Kidney epithelial cell (primary cell): Measurements from ENCODE around the gene ERC2. TPM values are rescaled to one million over a fixed set of nuclear protein-coding genes. Genes with fewer than 3 reads are reported as not detected.

Source experiments
- DNase-seq: peaks from one replicate; pipeline ENCODE4 v3.0.0-alpha.2; 2010; ENCODE audit warnings: low read depth
- H3K27me3 ChIP-seq: 2 replicates; pipeline ENCODE4 v1.6.0; 2011; ENCODE audit warnings: low read length; ENCODE audit not compliant: control insufficient read depth, insufficient read depth
- H3K36me3 ChIP-seq: 2 replicates; pipeline ENCODE4 v1.5.1; 2011; ENCODE audit warnings: low read length; ENCODE audit not compliant: control insufficient read depth, insufficient read depth
- H3K4me3 ChIP-seq: 2 replicates; pipeline ENCODE4 v1.5.1; 2011; ENCODE audit warnings: low read depth, mild to moderate bottlenecking, control low read depth, low read length
- total RNA-seq: library from RNA; depleted of rRNA; stranded (reverse); fragments of >200 nt; gene quantifications from 2 replicates; pipeline ENCODE4 v1.2.3, GENCODE V29; 2015
- TF ChIP-seq, protein P1 (sequence below): IDR thresholded peaks from 2 replicates; pipeline ENCODE4 v1.5.1; 2011; ENCODE audit warnings: mild to moderate bottlenecking, moderate library complexity, low read length, control low read depth, inconsistent platforms; ENCODE audit not compliant: insufficient read depth, poor library complexity, severe bottlenecking

Gene ERC2
- total RNA-seq, 1 donor from 2014 or later = 17.0 TPM

DNA sequence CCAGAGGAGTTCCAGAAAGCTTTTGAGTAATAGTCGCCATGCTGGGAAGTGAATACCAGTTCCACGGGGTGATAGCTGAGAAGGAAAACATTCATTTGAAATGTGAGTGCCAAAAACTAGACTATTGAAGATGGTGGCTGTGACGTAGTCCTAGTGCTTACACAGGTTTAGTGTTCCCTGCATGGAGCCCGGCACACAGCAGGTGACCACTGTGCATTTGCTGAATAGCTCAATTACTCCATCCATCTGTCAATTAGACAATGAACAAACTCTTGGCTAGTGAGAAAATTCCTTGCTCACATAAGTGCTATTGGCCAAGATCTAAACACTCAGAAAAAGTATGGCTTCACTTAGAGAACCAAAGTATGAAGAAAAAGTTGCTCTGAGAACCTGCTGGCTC lies 533.0 kb downstream of the ERC2 start:
- TF ChIP-seq, protein P1, sequence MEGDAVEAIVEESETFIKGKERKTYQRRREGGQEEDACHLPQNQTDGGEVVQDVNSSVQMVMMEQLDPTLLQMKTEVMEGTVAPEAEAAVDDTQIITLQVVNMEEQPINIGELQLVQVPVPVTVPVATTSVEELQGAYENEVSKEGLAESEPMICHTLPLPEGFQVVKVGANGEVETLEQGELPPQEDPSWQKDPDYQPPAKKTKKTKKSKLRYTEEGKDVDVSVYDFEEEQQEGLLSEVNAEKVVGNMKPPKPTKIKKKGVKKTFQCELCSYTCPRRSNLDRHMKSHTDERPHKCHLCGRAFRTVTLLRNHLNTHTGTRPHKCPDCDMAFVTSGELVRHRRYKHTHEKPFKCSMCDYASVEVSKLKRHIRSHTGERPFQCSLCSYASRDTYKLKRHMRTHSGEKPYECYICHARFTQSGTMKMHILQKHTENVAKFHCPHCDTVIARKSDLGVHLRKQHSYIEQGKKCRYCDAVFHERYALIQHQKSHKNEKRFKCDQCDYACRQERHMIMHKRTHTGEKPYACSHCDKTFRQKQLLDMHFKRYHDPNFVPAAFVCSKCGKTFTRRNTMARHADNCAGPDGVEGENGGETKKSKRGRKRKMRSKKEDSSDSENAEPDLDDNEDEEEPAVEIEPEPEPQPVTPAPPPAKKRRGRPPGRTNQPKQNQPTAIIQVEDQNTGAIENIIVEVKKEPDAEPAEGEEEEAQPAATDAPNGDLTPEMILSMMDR = no peak
- Histone ChIP-seq H3K4me3 (no peak overlapping the region), H3K36me3 (no peaks in the 10 kb centered on the region), H3K27me3 (no peaks in the 10 kb centered on the region)
- DNase-seq = no peak

GRCh38 chr3:55934771-55935170 lies 533.5 kb downstream of the ERC2 start:
- Histone ChIP-seq H3K27me3 (no peaks in the 10 kb centered on the region), H3K36me3 (no peaks in the 10 kb centered on the region), H3K4me3 (no peak overlapping the region)
- no peak for DNase-seq
- TF ChIP-seq, protein P1 = no peak

GRCh38 chr3:55929154-55929869 lies 539.0 kb downstream of the ERC2 start:
- TF ChIP-seq, protein P1 = no peak
- no peaks in the 10 kb centered on the region for H3K36me3 ChIP-seq

DNA sequence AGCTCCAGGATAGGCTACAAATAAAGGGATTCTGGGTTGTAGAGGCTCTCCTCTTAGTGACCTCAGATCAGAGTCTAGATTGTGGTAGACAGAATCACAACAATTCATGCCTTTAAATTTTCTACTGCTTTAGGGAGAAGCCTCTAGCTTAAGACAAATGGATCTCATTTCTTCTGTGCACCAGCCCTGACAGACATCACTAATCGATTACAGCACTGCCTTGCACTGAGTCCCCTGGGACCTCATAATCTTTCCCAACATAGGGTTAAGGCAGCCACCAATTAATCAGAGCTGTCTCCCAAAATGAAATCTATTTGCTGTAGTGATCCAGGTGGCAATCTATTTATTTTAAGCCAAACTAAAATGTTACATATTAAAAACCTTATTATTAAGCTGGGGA lies 544.6 kb downstream of the ERC2 start:
- H3K27me3 ChIP-seq = no peaks in the 10 kb centered on the region

More at GRCh38 chr3:55929154-55929869, 539.0 kb downstream of the ERC2 start:
- Histone ChIP-seq H3K27me3 (no peaks in the 10 kb centered on the region), H3K4me3 (no peak overlapping the region)
- no peak for DNase-seq

DNA sequence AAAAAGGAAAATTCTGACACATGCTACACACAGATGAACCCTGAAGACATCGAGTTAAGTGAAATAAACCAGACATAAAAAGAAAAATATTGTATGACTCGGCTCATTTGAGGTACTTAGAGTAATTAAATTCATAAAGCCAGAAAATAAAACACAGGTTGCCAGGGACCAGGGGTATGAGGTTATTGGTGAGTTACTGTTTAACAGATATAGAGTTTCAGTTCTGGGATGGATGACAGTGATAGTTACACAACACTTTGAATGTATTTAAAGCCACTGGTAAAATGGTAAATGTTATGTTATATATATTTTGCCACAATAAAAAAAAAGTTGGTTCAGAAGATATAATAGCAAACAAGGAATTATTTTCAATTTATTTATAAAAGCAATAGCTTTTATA lies 545.1 kb downstream of the ERC2 start:
- no peak for DNase-seq
- Histone ChIP-seq H3K4me3 (no peak overlapping the region), H3K27me3 (no peaks in the 10 kb centered on the region), H3K36me3 (no peaks in the 10 kb centered on the region)
- TF ChIP-seq, protein P1 = no peak

More for the DNA sequence above, 544.6 kb downstream of the ERC2 start:
- Histone ChIP-seq H3K36me3 (no peaks in the 10 kb centered on the region), H3K4me3 (no peak overlapping the region)
- no peak for DNase-seq
- TF ChIP-seq, protein P1 = no peak

- TF ChIP-seq, protein P1 = no peak
- DNase-seq = no peak
- no peaks in the 10 kb centered on the region for H3K27me3 ChIP-seq
- no peak overlapping the region for H3K4me3 ChIP-seq
- H3K36me3 ChIP-seq = no peaks in the 10 kb centered on the region
Observed at GRCh38 chr3:55912880-55913279, 555.4 kb downstream of the ERC2 start.
